Activated T-cell treated with anti-CD3 and anti-CD28 coated beads, Interleukin-2, amount 50 U/mL, for 24 hours (primary cell): Measurements from ENCODE around the gene NF1.
"Not testable (repeated sequence)": the region's sequence is repeated elsewhere in the genome, so short reads cannot be mapped to it uniquely, and the experiment has no call there.

ENCODE experiments used
- DNase-seq: peaks from one replicate; pipeline ENCODE4 v3.0.0-alpha.2; 2020
- H3K27ac Mint-ChIP-seq: 2 replicates; pipeline ENCODE4 v1.8.0; 2020; ENCODE audit warnings: mild to moderate bottlenecking, mixed read lengths
- H3K27me3 Mint-ChIP-seq: 2 replicates; pipeline ENCODE4 v1.8.0; 2020; ENCODE audit warnings: mixed read lengths
- H3K36me3 Mint-ChIP-seq: 2 replicates; pipeline ENCODE4 v1.8.0; 2020; ENCODE audit warnings: low read depth, mixed read lengths
- H3K4me1 Mint-ChIP-seq: 2 replicates; pipeline ENCODE4 v1.8.0; 2020; ENCODE audit warnings: low read depth, mixed read lengths
- H3K4me3 Mint-ChIP-seq: 2 replicates; pipeline ENCODE4 v1.8.0; 2020; ENCODE audit warnings: mild to moderate bottlenecking, moderate library complexity, mixed read lengths
- H3K9me3 Mint-ChIP-seq: 2 replicates; pipeline ENCODE4 v1.8.0; 2020; ENCODE audit warnings: mixed read lengths

The NF1 gene

DNA sequence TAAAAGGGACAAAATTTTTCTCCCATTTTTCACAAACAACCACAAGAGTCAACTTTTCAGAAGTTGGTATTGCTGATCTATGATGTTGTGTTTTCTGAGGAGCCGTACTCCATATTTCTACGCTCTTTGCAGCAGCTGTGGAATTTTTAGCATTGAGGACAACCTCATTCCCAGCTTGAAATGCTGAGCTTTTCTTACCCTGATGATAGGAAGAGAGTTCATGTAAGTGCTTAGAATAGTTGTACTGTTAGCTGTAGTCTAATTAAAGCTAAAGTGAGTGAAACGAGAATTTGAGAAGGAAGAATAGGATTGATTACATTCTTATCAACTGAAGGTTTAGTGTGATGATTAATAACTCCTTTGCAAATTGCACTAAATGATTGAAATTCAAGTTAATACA, 72.3 kb downstream of the NF1 start:
- H3K4me1 Mint-ChIP-seq: no peaks in the 10 kb centered on the region
- H3K4me3 Mint-ChIP-seq: no peak overlapping the region

GRCh38 chr17:31171701-31172100, 76.9 kb downstream of the NF1 start:
- Mint-ChIP-seq H3K4me1 (no peaks in the 10 kb centered on the region), H3K27me3 (no peaks in the 10 kb centered on the region), H3K36me3 (peaks cover under 1% of the 10 kb centered on the region), H3K9me3 (no peaks in the 10 kb centered on the region), H3K4me3 (no peak overlapping the region), H3K27ac (no peak overlapping the region)
- DNase-seq: no peak

More for the DNA sequence above, 72.3 kb downstream of the NF1 start:
- DNase-seq: no peak
- H3K27me3 Mint-ChIP-seq: no peaks in the 10 kb centered on the region
- peaks cover 12% of the 10 kb centered on the region for H3K36me3 Mint-ChIP-seq
- no peak overlapping the region for H3K27ac Mint-ChIP-seq
- no peaks in the 10 kb centered on the region for H3K9me3 Mint-ChIP-seq

DNA sequence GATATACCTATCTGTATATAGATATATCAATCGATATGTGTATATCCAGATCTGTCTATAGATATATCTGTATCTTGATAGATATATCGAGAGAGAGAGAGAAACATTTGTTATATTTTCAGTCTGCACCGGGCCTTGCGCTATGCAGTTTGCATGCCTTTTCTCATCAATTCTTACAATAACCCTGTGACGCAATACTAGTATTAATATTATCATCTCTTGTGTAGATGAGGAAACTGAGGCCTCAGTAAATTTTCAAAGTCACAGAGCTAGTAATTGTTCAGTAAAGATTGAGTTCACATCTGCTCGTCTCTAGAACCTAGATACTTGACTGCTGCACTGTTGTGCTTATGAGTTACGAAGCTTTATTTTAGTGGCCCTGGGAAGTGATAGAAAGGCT, 77.6 kb downstream of the NF1 start:
- no peak overlapping the region for H3K27ac Mint-ChIP-seq
- DNase-seq: no peak
- no peaks in the 10 kb centered on the region for H3K27me3 Mint-ChIP-seq
- peaks cover 2% of the 10 kb centered on the region for H3K36me3 Mint-ChIP-seq
- H3K4me3 Mint-ChIP-seq: no peak overlapping the region
- no peaks in the 10 kb centered on the region for H3K9me3 Mint-ChIP-seq
- no peaks in the 10 kb centered on the region for H3K4me1 Mint-ChIP-seq

GRCh38 chr17:31174215-31174614, 79.4 kb downstream of the NF1 start:
- no peaks in the 10 kb centered on the region for H3K27me3 Mint-ChIP-seq
- H3K4me1 Mint-ChIP-seq: no peaks in the 10 kb centered on the region
- H3K36me3 Mint-ChIP-seq: peaks cover 2% of the 10 kb centered on the region
- H3K9me3 Mint-ChIP-seq: no peaks in the 10 kb centered on the region
- H3K27ac Mint-ChIP-seq: no peak overlapping the region
- no peak for DNase-seq
- no peak overlapping the region for H3K4me3 Mint-ChIP-seq

DNA sequence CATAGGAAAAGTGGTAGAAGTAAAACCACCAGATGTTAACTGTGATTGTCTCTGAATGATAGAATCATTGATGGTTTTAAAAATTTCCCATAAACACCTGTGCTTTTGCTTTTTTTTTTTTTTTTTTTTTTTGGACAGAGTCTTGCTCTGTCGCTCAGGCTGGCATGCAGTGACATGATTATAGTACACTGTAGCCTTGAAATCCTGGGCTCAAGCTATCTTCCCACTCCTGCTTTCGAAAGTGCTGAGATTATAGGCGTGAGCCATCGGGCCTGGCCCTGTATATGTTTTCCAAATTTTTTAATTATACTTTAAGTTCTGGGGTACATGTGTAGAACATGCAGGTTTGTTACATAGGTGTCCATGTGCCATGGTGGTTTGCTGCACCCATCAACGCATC, 80.5 kb downstream of the NF1 start:
- Mint-ChIP-seq H3K4me3 (no peak overlapping the region), H3K36me3 (peaks cover 2% of the 10 kb centered on the region), H3K27ac (no peak overlapping the region), H3K27me3 (no peaks in the 10 kb centered on the region), H3K9me3 (no peaks in the 10 kb centered on the region), H3K4me1 (no peaks in the 10 kb centered on the region)
- no peak for DNase-seq

DNA sequence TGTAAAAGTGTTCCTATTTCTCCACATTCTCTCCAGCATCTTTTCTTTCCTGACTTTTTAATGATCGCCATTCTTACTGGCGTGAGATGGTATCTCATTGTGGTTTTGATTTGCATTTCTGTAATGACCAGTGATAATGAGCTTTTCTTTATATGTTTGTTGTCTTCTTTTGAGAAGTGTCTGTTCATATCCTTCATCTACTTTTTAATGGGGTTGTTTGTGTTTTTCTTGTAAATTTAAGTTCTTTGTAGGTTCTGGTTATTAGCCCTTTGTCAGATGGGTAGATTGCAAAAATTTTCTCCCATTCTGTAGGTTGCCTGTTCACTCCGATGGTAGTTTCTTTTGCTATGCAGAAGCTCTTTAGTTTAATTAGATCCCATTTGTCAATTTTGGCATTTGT, 81.4 kb downstream of the NF1 start:
- not testable (repeated sequence) for H3K27ac Mint-ChIP-seq, H3K27me3 Mint-ChIP-seq, H3K9me3 Mint-ChIP-seq, H3K4me1 Mint-ChIP-seq, H3K36me3 Mint-ChIP-seq, H3K4me3 Mint-ChIP-seq, DNase-seq

DNA sequence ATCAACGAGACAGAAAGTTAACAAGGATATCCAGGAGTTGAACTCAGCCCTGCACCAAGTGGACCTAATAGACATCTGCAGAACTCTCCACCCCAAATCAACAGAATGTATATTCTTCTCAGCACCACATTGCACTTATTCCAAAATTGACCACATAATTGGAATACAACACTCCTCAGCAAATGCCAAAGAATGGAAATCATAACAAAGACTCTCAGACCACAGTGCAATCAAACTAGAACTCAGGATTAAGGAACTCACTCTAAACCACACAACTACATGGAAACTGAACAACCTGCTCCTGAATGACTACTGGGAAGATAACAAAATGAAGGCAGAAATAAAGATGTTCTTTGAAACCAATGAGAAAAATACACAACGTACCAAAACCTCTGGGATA, 84.2 kb downstream of the NF1 start:
- H3K27me3 Mint-ChIP-seq, H3K9me3 Mint-ChIP-seq, H3K27ac Mint-ChIP-seq, H3K4me3 Mint-ChIP-seq, H3K4me1 Mint-ChIP-seq, DNase-seq: not testable (repeated sequence)
- peaks cover 23% of the 10 kb centered on the region for H3K36me3 Mint-ChIP-seq

- DNase-seq: no peak
- Mint-ChIP-seq H3K4me3 (no peak overlapping the region), H3K27me3 (no peaks in the 10 kb centered on the region), H3K27ac (no peak overlapping the region), H3K36me3 (no peaks in the 10 kb centered on the region), H3K9me3 (no peaks in the 10 kb centered on the region), H3K4me1 (peaks cover 7% of the 10 kb centered on the region)
These were observed 100.5 kb downstream of the NF1 start for GRCh38 chr17:31195305-31195704.

GRCh38 chr17:31198026-31198425, 103.2 kb downstream of the NF1 start:
- Mint-ChIP-seq H3K27me3 (no peaks in the 10 kb centered on the region), H3K9me3 (no peaks in the 10 kb centered on the region), H3K27ac (no peak overlapping the region), H3K36me3 (peaks cover 5% of the 10 kb centered on the region), H3K4me3 (no peak overlapping the region), H3K4me1 (peaks cover 7% of the 10 kb centered on the region)
- DNase-seq: no peak

DNA sequence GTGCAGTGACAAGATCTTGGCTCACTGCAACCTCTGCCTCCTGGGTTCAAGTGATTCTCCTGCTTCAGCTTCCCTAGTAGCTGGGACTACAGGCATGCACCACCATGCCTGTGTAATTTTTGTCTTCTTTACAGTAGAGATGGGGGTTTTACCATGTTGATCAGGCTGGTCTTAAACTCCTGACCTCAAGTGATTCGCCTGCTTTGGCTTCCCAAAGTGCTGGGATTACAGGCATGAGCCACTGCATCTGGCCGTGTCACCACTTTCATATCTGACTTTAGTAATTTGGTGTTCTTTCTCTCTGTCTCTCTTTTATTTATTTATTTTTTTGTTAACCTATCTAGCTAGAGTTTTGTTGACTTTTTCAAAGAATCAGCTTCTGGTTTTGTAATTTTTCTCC, 103.9 kb downstream of the NF1 start:
- H3K27ac Mint-ChIP-seq: not testable (repeated sequence)

GRCh38 chr17:31200287-31200686, 105.5 kb downstream of the NF1 start:
- Mint-ChIP-seq H3K4me3 (no peak overlapping the region), H3K4me1 (peaks cover 7% of the 10 kb centered on the region), H3K9me3 (no peaks in the 10 kb centered on the region), H3K27me3 (no peaks in the 10 kb centered on the region), H3K27ac (no peak overlapping the region), H3K36me3 (peaks cover 5% of the 10 kb centered on the region)
- no peak for DNase-seq

More for the DNA sequence above, 103.9 kb downstream of the NF1 start:
- DNase-seq, H3K4me3 Mint-ChIP-seq, H3K4me1 Mint-ChIP-seq, H3K9me3 Mint-ChIP-seq, H3K27me3 Mint-ChIP-seq, H3K36me3 Mint-ChIP-seq: not testable (repeated sequence)

GRCh38 chr17:31202968-31203367, 108.2 kb downstream of the NF1 start:
- no peak for DNase-seq
- Mint-ChIP-seq H3K4me3 (no peak overlapping the region), H3K27ac (no peak overlapping the region), H3K27me3 (no peaks in the 10 kb centered on the region), H3K4me1 (peaks cover 4% of the 10 kb centered on the region), H3K9me3 (no peaks in the 10 kb centered on the region), H3K36me3 (peaks cover 7% of the 10 kb centered on the region)

DNA sequence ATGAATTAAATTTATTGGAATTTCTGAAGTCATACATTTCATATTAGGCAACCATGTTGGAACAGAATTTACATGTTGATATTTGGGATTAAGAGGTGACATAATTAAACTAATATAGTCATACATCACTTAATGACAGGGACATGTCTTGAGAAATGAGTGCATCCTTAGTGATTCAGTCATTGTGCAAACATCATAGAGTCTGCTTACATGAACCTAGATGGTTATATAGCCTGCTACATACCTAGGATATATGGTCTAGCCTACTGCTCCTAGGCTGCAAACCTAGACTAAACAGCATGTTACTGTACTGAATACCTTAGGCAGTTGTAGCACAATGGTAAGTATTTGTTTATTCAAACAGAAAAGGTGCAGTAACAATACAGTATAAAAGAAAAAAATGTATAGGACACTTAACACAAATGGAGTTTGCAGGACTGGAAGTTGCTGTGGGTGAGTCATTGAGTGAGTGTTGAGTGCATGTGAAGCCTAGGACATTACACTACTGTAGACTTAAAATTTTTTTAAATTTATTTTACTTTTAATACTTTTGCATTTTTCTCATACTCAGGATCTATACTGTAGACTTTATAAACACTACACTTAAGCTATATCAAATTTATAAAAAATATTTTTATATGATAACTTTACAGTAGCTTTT, 116.7 kb downstream of the NF1 start:
- DNase-seq: no peak
- Mint-ChIP-seq H3K9me3 (no peaks in the 10 kb centered on the region), H3K27ac (no peak overlapping the region), H3K4me1 (no peaks in the 10 kb centered on the region), H3K4me3 (no peak overlapping the region), H3K27me3 (no peaks in the 10 kb centered on the region), H3K36me3 (peaks cover 2% of the 10 kb centered on the region)

DNA sequence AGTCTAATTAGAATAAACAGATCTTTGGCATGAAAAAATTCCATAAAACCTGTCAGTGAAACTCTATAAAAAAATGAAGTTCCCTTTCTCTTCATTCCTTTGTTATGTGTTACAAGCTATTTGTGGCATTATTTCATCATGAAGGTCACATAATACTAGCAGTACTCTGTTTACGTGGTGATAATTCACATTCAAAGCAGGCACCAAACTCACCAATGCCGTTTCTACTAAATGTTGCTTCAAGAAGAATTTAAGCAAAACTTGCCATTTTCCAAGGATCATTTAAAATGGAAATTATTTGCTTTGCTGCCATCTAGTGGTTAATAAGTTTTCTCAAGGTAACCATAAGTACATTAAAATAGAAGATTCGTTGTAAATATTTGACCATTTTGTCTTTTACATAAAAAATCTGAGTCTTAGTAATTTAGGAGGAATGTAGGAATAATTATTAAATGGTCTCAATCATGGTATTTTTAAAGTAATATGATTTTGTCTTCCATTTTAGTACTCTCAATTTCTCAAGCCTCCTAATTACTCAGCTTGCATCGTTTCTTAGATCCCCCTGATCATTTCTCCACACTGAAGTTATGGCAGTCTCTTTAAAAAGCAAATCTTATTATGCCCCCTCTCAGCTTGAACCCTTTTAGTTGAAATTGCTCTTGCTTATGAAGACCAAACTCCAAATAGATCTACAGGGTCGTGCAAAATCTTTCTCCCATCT, 121.4 kb downstream of the NF1 start:
- no peaks in the 10 kb centered on the region for H3K4me1 Mint-ChIP-seq
- H3K4me3 Mint-ChIP-seq: no peak overlapping the region
- H3K36me3 Mint-ChIP-seq: peaks cover 9% of the 10 kb centered on the region
- no peaks in the 10 kb centered on the region for H3K9me3 Mint-ChIP-seq
- no peak for DNase-seq
- H3K27me3 Mint-ChIP-seq: no peaks in the 10 kb centered on the region
- H3K27ac Mint-ChIP-seq: no peak overlapping the region

- no peak for DNase-seq
These were observed 129.6 kb downstream of the NF1 start for GRCh38 chr17:31224366-31224765.

More at GRCh38 chr17:31224366-31224765, 129.6 kb downstream of the NF1 start:
- Mint-ChIP-seq H3K4me3 (no peak overlapping the region), H3K27me3 (no peaks in the 10 kb centered on the region), H3K36me3 (peaks cover 13% of the 10 kb centered on the region), H3K4me1 (peaks cover 3% of the 10 kb centered on the region), H3K27ac (no peak overlapping the region), H3K9me3 (no peaks in the 10 kb centered on the region)
